ENCODE measurements around the gene OPCML.

Gene OPCML

DNA sequence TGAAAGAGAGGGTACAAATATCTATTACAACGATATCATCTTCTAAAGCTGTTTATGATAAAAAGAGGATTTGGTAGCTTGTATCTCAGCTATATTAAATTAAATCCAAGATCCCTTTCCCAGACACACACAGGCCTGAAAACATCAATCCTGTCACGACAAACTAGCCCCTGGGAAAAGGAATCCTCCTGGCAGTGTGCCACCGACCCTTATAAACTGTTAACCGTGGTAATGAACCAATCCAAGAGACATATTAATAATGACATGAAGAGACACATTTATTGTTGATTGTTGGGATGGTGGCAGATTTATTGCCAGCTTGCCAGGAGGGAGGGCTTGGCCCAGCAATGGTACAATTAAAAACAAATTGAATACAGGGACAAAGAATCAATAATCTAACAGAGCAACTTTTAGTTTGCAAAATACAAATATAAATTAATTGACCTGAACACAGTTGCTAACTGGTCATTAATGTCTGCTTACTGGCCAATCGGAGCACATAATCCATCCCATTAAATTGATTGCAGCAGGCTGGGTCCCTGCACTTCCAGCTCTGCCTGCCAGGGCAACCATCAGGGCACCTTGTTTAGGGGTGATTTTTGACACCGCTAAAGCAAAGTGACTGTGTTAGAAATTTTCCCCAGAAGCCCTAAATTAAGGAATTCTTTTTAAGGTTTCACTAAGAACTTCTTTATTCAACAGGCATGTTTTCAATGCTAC lies 887.6 kb downstream of the OPCML start:
- no peak for DNase-seq (ENCODE audit: low read depth in 1 of 2, low spot score in 1 of 2)

DNA sequence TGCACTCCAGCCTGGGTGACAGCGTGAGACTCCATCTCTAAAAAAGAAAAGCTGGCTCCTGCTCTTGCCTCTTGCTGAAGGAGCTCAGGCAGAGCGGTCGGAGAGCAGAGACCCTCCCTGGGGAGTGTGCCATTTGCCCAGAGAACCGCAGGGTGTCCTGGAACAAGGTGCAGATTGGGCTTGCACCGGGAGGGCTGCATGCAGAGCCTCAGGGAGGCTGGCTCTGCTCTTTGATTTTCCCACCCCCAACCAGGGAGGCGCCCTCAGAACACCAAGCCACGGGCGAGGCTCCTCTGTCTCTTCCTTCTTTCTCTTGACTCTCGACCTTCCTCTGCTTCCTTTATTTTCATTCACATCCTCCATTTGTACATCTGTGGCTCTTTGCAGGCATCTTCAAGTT lies 889.1 kb downstream of the OPCML start:
- DNase-seq (ENCODE audit: low read depth in 1 of 2, low spot score in 1 of 2) = no peak

GRCh38 chr11:132640952-132641351 lies 891.3 kb downstream of the OPCML start:
- no peak for DNase-seq (ENCODE audit: low read depth in 1 of 2, low spot score in 1 of 2)

- no peak for DNase-seq (ENCODE audit: low read depth in 1 of 2, low spot score in 1 of 2)
These were observed 892.3 kb downstream of the OPCML start for GRCh38 chr11:132639986-132640385.

DNA sequence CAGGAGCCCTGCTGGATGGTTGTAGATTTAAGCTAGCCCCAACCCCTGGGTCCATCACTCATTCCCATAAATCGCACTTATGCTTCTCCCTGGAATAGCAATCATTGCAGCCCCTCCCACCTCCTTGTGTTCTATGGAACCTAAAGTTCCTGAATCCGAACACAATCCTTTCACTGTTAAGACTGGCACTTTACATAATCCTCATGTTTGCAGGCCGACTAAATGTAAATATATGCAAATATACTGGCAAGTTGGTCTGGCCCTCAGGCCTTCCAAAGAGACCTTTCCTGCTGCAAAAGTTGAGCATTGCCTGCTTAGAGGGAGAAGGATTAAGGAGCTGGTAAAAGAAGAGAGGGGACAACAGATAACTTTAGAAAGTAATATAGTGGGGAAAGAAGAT lies 892.9 kb downstream of the OPCML start:
- no peak for DNase-seq (ENCODE audit: low read depth in 1 of 2, low spot score in 1 of 2)

GRCh38 chr11:132638423-132638822 lies 893.9 kb downstream of the OPCML start:
- no peak for DNase-seq (ENCODE audit: low read depth in 1 of 2, low spot score in 1 of 2)

GRCh38 chr11:132636523-132636922 lies 895.8 kb downstream of the OPCML start:
- no peak for DNase-seq (ENCODE audit: low read depth in 1 of 2, low spot score in 1 of 2)

GRCh38 chr11:132632641-132633124 lies 899.6 kb downstream of the OPCML start:
- DNase-seq (ENCODE audit: low read depth in 1 of 2, low spot score in 1 of 2) = no peak

- DNase-seq (ENCODE audit: low read depth in 1 of 2, low spot score in 1 of 2) = no peak
These were observed 900.3 kb downstream of the OPCML start for GRCh38 chr11:132631989-132632388.

- DNase-seq (ENCODE audit: low read depth in 1 of 2, low spot score in 1 of 2) = no peak
These were observed 904.3 kb downstream of the OPCML start for GRCh38 chr11:132627981-132628380.

- no peak for DNase-seq (ENCODE audit: low read depth in 1 of 2, low spot score in 1 of 2)
These were observed 905.9 kb downstream of the OPCML start for GRCh38 chr11:132626446-132626845.

DNA sequence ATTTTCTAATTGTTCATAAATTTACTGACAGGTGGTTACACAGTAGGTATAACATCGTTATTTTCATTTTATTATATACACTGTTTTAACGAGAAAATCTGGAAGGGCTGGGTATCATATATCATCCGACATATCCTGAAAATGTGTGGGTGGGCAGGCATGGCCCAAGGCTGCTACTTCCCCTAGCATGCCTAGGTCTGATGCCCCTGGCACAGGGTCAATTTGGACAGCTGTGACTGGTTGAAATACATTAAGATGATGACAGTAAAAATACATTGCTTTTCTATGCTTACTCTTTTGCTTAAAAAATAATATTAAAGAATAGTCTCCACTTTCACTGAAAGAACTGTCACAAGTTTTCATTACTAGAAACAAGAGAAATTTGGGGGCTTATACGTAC lies 908.8 kb downstream of the OPCML start:
- DNase-seq (ENCODE audit: low read depth in 1 of 2, low spot score in 1 of 2) = no peak

DNA sequence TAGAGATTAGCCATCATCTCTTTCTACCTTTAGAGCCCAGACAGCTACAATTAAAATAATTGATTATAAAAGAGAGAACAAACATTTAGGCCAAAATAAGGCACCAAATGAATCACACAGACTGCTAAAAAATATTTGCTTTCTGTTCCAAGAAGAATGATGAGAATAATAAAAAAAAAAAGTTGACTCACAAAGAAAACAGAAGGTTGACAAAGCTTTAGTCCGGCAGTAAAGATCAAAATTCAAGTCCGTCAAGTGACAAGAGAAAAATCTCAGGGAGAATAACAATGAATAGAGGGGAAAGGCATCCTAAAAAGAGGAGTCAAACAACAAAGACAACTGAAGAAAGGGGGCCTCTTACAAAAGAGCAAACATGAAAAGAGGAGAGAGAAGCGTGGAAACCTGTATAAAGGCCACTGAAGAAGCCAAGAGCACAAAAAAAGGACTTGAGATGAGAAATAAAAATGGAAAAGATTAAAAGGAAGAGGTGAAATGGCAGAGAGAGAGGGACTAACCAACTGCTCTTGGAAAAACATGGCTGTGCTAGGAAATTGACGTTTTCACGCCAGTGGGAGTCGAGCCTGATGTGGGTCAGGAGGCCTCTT lies 910.2 kb downstream of the OPCML start:
- DNase-seq (ENCODE audit: low read depth in 1 of 2, low spot score in 1 of 2) = no peak

GRCh38 chr11:132620423-132620822 lies 911.9 kb downstream of the OPCML start:
- no peak for DNase-seq (ENCODE audit: low read depth in 1 of 2, low spot score in 1 of 2)

- no peak for DNase-seq (ENCODE audit: low read depth in 1 of 2, low spot score in 1 of 2)
These were observed 921.5 kb downstream of the OPCML start for GRCh38 chr11:132610791-132611190.

DNA sequence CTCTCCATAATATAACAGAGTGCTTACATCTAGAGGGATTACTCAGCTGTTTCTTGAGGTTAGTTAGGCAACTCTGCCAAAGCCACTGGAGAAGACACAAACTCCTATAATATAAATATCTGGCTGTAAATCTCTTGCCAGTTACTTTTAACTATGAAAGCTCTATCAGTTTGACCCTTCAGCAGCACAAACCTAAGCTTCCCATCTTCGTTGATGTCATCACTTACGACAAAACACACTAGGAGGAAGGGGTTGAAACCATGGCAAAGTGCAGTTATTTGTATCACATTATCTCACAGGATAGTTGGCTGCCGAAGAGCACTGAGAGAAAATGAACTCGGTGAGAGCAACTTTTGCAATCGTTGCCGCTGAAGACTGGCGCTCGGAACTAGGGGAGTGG lies 922.1 kb downstream of the OPCML start:
- no peak for DNase-seq (ENCODE audit: low read depth in 1 of 2, low spot score in 1 of 2)

GRCh38 chr11:132607575-132607974 lies 924.7 kb downstream of the OPCML start:
- DNase-seq (ENCODE audit: low read depth in 1 of 2, low spot score in 1 of 2) = no peak

DNA sequence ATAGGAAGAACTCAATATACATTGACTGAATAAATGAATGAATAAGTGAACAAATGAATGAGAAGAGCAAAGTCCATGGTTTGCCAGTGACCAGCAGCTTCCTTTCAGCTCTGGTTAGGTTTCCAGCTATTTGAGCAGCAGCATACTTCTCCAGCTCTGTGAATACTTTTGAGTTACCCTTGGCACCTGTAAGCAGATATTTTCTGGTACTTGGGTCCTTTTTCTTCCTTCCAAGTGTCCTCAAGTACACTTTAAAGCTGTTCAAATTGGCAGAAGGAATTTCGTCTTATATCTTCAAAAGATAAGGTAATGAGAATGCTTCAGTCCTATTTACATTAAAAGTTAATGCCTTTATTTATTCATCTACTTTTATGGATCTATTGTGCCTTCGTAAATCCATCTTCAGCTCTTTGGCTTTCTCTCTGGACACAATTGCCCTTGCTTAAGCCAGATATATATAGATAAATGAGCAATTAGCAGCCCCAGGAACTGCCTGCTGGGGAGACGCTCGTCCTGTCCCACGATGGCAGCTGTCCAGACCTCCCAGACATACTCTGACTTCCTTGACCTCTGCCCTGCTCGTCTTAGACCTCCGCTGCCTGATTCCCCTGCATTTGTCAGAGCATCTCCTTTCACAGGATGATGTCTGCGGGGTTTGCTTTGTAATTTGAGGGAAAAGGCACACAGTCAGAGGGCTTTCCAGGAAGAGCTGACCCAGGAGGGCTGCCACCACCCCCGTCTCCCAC lies 926.3 kb downstream of the OPCML start:
- DNase-seq (ENCODE audit: low read depth in 1 of 2, low spot score in 1 of 2) = no peak

DNA sequence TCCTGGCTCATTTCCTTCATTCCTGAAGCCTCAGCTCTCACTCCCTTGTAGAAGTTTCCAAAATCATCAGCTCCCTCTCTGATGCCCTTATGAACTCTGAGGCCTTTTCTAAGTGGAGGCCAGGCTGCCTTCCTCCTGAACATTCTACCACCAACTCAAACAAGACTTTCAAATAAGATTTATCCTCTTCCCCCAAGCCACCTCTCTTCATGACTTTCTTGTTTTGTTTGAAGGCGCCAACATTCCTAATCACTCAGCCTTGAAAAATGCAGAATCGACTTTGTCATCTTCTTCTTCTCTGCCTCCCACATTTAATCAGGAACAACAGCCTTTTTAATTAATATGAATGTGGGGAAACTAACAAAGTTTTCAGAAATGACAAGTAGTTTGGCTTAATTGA lies 927.9 kb downstream of the OPCML start:
- DNase-seq (ENCODE audit: low read depth in 1 of 2, low spot score in 1 of 2) = no peak

GRCh38 chr11:132601875-132602274 lies 930.4 kb downstream of the OPCML start:
- DNase-seq (ENCODE audit: low read depth in 1 of 2, low spot score in 1 of 2) = no peak

DNA sequence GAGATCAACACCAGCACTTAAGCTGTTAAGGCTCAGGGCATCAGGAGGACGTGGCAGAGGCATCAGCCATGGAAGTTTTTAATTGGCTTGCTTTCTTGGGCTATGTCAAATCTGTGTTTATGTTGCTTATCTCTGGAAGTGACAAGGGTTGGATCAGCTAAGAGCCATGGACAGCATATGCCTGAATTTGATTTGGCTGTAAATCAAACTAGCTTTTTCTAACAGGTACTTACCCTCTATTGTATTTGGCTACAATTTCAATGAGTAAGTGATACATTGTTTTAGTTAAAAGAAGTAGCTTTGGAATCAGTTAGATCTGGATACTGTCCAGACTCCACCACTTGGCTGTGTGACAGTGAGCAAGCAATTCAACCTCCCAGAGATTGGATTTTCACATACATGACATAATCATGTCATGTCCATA lies 936.6 kb downstream of the OPCML start:
- DNase-seq (ENCODE audit: low read depth in 1 of 2, low spot score in 1 of 2) = no peak

DNA sequence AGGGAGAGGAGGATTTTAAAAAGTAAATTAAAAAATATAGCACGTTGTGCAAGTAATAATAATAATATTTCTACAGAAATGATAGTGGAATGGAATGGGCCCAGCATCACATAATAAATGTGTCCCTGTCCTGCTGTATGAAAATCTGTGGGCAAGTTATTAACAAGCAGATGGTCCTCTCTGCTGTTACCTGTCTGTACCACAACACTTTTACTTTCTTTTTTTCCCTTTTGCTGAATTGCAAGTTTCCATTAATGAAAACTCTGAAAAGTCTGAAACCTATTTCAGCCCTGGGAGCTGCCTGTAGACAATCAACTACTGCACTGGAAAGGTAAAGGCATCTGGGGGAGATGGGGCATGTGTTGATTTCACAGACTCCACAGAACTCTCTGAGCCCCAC lies 937.1 kb downstream of the OPCML start:
- no peak for DNase-seq (ENCODE audit: low read depth in 1 of 2, low spot score in 1 of 2)

Measured in stimulated activated CD4-positive, alpha-beta T cell treated with anti-CD3 and anti-CD28 coated beads, Interleukin-15, amount 100 ng/mL, for 1 hour (primary cell).